Lung (tissue), 12 donors: ENCODE measurements around the gene GPC6. TPM values are rescaled to one million over a fixed set of nuclear protein-coding genes. Genes with fewer than 3 reads are reported as not detected.

Source experiments
- ATAC-seq: fragments of 200-7000 bp; cut with Tn5 transposase; one replicate; pipeline ENCODE4 v1.9.1; 2020; ENCODE audit warnings: moderate number of reproducible peaks; ENCODE audit not compliant: insufficient read depth, low FRiP score
- DNase-seq, 3 donors: peaks; one replicate each; pipeline ENCODE4 v3.0.0-alpha.2; 2013 to 2017
- H3K27ac ChIP-seq, 2 donors: one replicate each; pipeline ENCODE4 v1.5.1; 2013; ENCODE audit warnings: mild to moderate bottlenecking in 2 of 2, moderate library complexity in 2 of 2, control low read depth in 1 of 2, inconsistent platforms in 1 of 2, low read depth in 1 of 2, low read length in 1 of 2
- H3K27me3 ChIP-seq, 3 donors: one replicate each; pipeline ENCODE4 v1.5.1; 2013; ENCODE audit warnings: low read length in 2 of 3; ENCODE audit not compliant: control insufficient read depth in 3 of 3, insufficient read depth in 3 of 3
- H3K36me3 ChIP-seq, 4 donors: one replicate each; pipeline ENCODE4 v1.5.1; 2013; ENCODE audit warnings: low read length in 4 of 4, mild to moderate bottlenecking in 1 of 4, moderate library complexity in 1 of 4; ENCODE audit not compliant: control insufficient read depth in 4 of 4, insufficient read depth in 4 of 4
- H3K4me1 ChIP-seq, 5 donors: one replicate each; pipeline ENCODE4 v1.5.1; 2013; ENCODE audit warnings: low read length in 5 of 5, mild to moderate bottlenecking in 2 of 5, moderate library complexity in 1 of 5; ENCODE audit not compliant: control insufficient read depth in 5 of 5, insufficient read depth in 5 of 5
- H3K4me3 ChIP-seq: one replicate; pipeline ENCODE4 v1.5.1; 2013; ENCODE audit warnings: mild to moderate bottlenecking, control low read depth, moderate library complexity
- H3K9ac ChIP-seq, 2 donors: one replicate each; pipeline ENCODE4 v1.5.1; 2013; ENCODE audit warnings: low read length in 2 of 2, control low read depth in 1 of 2; ENCODE audit not compliant: insufficient read depth in 1 of 2
- H3K9me3 ChIP-seq, 4 donors: one replicate each; pipeline ENCODE4 v1.5.1; 2013; ENCODE audit warnings: low read length in 3 of 4, mild to moderate bottlenecking in 1 of 4, moderate library complexity in 1 of 4; ENCODE audit not compliant: control insufficient read depth in 4 of 4, insufficient read depth in 3 of 4
- WGBS, 2 donors: extraction: QIAGEN DNeasy Blood & Tissue Kit; methylation state at CpG; one replicate each; pipeline ENCODE4 v1.1.7; 2013; 5-methylcytosine and 5-hydroxymethylcytosine counted together
- polyA plus RNA-seq, 2 donors: library from polyadenylated mRNA; stranded (reverse); fragments of 200-250 nt; gene quantifications; one replicate each; pipeline ENCODE4 v1.2.1, GENCODE V29; 2013
- total RNA-seq, 2 donors: library from RNA; depleted of rRNA in 1 of 2; stranded (reverse); fragments of >200 nt in 1 of 2; gene quantifications; one replicate each; pipeline ENCODE4 v1.2.1, GENCODE V29; 2014 to 2021
- TF ChIP-seq, protein P1 (sequence below): IDR thresholded peaks from 2 replicates; pipeline ENCODE4 v1.5.1; 2012; ENCODE audit warnings: mild to moderate bottlenecking; ENCODE audit errors: control extremely low read depth, extremely low read depth
- donor health status: control.
- donor health status: control.
- donor health status: Bipolar disorder and iron deficiency.
- donor health status: healthy.
- donor health status: DM: yes; HTN: yes; CAD: no.

GPC6 gene
- total and polyA plus RNA-seq, 4 donors = 0.45 to 31.4 (median 4.8) TPM

GRCh38 chr13:93777504-93777903, 550.9 kb downstream of the GPC6 start:
- Histone ChIP-seq H3K9ac (no peak overlapping the region), H3K4me3 (no peak overlapping the region), H3K27ac (no peak overlapping the region), H3K9me3 (no peaks in the 10 kb centered on the region), H3K36me3 (no peaks in the 10 kb centered on the region), H3K4me1 (peaks cover 0 to 3% (median 0%) of the 10 kb centered on the region in 5 donors), H3K27me3 (no peaks in the 10 kb centered on the region)
- WGBS, 2 donors = 86 to 91% methylated on average over 2 of the region's 2 CpGs
- TF ChIP-seq, protein P1, sequence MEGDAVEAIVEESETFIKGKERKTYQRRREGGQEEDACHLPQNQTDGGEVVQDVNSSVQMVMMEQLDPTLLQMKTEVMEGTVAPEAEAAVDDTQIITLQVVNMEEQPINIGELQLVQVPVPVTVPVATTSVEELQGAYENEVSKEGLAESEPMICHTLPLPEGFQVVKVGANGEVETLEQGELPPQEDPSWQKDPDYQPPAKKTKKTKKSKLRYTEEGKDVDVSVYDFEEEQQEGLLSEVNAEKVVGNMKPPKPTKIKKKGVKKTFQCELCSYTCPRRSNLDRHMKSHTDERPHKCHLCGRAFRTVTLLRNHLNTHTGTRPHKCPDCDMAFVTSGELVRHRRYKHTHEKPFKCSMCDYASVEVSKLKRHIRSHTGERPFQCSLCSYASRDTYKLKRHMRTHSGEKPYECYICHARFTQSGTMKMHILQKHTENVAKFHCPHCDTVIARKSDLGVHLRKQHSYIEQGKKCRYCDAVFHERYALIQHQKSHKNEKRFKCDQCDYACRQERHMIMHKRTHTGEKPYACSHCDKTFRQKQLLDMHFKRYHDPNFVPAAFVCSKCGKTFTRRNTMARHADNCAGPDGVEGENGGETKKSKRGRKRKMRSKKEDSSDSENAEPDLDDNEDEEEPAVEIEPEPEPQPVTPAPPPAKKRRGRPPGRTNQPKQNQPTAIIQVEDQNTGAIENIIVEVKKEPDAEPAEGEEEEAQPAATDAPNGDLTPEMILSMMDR = no peak
- DNase-seq (no peak), ATAC-seq (no peak)

DNA sequence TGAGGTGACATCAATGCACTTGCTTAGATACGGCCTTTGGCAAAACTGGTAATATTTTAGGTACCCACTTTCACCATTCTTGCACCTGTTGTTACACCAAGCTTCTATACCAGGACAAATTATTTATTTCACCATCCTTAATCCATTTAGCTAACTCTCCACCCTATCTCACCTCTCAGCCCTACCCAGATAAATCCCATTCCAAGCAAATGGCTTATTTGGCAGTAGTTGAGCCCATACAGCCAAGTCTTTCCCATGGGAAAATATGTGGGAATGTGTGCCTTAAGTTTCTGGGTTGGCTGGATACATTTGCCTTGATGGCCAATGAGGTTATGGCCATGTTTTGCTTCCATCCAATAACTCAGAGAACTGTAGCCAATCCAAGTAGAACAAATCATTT, 551.9 kb downstream of the GPC6 start:
- ATAC-seq = no peak
- TF ChIP-seq, protein P1 = no peak
- H3K27ac ChIP-seq = no peak overlapping the region

GRCh38 chr13:93784191-93784590, 557.6 kb downstream of the GPC6 start:
- H3K9ac ChIP-seq = no peak overlapping the region
- H3K4me3 ChIP-seq = no peak overlapping the region
- TF ChIP-seq, protein P1 = no peak
- no peak overlapping the region for H3K27ac ChIP-seq
- 72 to 87% methylated on average over 1 of the region's 1 CpG for WGBS, 2 donors
- ATAC-seq (no peak), DNase-seq (no peak)
- H3K27me3 ChIP-seq = no peaks in the 10 kb centered on the region
- no peaks in the 10 kb centered on the region for H3K9me3 ChIP-seq
- H3K36me3 ChIP-seq = no peaks in the 10 kb centered on the region
- no peaks in the 10 kb centered on the region for H3K4me1 ChIP-seq

More for the DNA sequence above, 551.9 kb downstream of the GPC6 start:
- Histone ChIP-seq H3K9me3 (no peaks in the 10 kb centered on the region), H3K27me3 (no peaks in the 10 kb centered on the region), H3K4me1 (peaks cover 0 to 3% (median 0%) of the 10 kb centered on the region in 5 donors), H3K9ac (no peak overlapping the region), H3K36me3 (no peaks in the 10 kb centered on the region), H3K4me3 (no peak overlapping the region)
- 86 to 87% methylated on average over 1 of the region's 1 CpG for WGBS, 2 donors
- DNase-seq = no peak

DNA sequence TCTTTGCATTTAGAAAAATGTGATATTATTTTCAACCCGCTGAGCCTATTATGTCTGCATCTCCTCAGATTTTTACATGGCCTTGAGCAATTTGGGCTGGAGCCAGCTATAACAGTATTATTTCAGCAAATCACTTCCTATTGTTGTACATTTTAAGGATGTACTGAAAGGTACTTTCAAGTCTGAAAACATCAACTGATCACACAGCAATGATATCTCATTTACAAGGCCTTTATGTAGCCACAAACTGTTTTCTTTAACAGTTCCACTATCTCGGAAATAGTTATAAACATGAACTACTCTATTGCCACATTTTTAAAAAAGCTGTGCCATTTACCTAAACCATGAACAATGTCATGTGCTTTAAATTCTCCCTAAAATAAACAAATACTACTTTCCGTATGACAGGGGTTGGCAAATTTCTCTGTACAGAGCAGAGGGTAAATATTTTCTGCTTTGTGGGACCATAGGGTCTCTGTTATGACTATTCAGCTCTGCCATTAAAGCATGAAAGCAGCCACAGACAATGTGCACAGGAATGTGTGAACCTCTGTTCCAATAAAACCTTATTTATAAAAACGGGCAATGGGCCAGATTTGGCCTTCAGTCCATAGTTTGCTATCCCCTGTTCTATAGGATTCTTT, 560.4 kb downstream of the GPC6 start:
- Histone ChIP-seq H3K4me3 (no peak overlapping the region), H3K36me3 (no peaks in the 10 kb centered on the region), H3K9me3 (no peaks in the 10 kb centered on the region), H3K27me3 (no peaks in the 10 kb centered on the region), H3K9ac (no peak overlapping the region), H3K4me1 (no peaks in the 10 kb centered on the region), H3K27ac (no peak overlapping the region)
- TF ChIP-seq, protein P1 = no peak
- DNase-seq (peak in 1 of 3 donors; percentile 20), ATAC-seq (no peak)
- 76 to 81% methylated on average over 4 of the region's 4 CpGs for WGBS, 2 donors
